ENCODE results near the gene GRHL1.

DNA sequence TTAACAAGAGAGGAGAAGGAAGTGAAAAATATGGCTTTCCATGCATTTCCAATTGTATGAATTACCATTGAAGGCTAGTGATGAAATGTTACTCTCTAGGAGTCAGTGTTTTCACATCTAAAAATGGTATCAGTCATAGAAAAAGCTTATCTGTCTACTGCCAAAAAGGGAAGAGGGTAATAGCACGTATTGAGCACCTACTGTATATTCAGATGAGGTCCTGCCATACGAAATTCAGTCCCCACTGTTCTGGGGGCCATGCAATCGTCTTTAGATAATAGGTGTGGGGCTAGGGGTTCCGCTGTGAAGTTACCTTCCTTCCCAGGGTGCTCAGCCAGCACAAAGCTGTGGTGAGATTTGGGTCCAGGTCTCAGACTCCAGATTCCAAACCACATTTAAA, 14.2 kb upstream of the GRHL1 start:
- TF ChIP-seq, protein P1, sequence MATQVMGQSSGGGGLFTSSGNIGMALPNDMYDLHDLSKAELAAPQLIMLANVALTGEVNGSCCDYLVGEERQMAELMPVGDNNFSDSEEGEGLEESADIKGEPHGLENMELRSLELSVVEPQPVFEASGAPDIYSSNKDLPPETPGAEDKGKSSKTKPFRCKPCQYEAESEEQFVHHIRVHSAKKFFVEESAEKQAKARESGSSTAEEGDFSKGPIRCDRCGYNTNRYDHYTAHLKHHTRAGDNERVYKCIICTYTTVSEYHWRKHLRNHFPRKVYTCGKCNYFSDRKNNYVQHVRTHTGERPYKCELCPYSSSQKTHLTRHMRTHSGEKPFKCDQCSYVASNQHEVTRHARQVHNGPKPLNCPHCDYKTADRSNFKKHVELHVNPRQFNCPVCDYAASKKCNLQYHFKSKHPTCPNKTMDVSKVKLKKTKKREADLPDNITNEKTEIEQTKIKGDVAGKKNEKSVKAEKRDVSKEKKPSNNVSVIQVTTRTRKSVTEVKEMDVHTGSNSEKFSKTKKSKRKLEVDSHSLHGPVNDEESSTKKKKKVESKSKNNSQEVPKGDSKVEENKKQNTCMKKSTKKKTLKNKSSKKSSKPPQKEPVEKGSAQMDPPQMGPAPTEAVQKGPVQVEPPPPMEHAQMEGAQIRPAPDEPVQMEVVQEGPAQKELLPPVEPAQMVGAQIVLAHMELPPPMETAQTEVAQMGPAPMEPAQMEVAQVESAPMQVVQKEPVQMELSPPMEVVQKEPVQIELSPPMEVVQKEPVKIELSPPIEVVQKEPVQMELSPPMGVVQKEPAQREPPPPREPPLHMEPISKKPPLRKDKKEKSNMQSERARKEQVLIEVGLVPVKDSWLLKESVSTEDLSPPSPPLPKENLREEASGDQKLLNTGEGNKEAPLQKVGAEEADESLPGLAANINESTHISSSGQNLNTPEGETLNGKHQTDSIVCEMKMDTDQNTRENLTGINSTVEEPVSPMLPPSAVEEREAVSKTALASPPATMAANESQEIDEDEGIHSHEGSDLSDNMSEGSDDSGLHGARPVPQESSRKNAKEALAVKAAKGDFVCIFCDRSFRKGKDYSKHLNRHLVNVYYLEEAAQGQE (IDR thresholded peaks at IDR 0.05; ENCODE audit: unreplicated experiment): no peak
- TF ChIP-seq, protein P2, sequence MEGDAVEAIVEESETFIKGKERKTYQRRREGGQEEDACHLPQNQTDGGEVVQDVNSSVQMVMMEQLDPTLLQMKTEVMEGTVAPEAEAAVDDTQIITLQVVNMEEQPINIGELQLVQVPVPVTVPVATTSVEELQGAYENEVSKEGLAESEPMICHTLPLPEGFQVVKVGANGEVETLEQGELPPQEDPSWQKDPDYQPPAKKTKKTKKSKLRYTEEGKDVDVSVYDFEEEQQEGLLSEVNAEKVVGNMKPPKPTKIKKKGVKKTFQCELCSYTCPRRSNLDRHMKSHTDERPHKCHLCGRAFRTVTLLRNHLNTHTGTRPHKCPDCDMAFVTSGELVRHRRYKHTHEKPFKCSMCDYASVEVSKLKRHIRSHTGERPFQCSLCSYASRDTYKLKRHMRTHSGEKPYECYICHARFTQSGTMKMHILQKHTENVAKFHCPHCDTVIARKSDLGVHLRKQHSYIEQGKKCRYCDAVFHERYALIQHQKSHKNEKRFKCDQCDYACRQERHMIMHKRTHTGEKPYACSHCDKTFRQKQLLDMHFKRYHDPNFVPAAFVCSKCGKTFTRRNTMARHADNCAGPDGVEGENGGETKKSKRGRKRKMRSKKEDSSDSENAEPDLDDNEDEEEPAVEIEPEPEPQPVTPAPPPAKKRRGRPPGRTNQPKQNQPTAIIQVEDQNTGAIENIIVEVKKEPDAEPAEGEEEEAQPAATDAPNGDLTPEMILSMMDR (conservative IDR thresholded peaks at IDR 0.05; ENCODE audit: low read depth in 2 of 2): no peak
- no peak for TF ChIP-seq EZH2 (IDR thresholded peaks at IDR 0.05; ENCODE audit: low read depth, unreplicated experiment)
- TF ChIP-seq POLR2AphosphoS5 (IDR thresholded peaks at IDR 0.05; ENCODE audit: low read depth): no peak
- TF ChIP-seq EZH2phosphoT487 (IDR thresholded peaks at IDR 0.05; ENCODE audit: unreplicated experiment): no peak
- no peak for TF ChIP-seq ZNF114 (CRISPR knock-in tag; IDR thresholded peaks at IDR 0.05)
- TF ChIP-seq, protein P3, sequence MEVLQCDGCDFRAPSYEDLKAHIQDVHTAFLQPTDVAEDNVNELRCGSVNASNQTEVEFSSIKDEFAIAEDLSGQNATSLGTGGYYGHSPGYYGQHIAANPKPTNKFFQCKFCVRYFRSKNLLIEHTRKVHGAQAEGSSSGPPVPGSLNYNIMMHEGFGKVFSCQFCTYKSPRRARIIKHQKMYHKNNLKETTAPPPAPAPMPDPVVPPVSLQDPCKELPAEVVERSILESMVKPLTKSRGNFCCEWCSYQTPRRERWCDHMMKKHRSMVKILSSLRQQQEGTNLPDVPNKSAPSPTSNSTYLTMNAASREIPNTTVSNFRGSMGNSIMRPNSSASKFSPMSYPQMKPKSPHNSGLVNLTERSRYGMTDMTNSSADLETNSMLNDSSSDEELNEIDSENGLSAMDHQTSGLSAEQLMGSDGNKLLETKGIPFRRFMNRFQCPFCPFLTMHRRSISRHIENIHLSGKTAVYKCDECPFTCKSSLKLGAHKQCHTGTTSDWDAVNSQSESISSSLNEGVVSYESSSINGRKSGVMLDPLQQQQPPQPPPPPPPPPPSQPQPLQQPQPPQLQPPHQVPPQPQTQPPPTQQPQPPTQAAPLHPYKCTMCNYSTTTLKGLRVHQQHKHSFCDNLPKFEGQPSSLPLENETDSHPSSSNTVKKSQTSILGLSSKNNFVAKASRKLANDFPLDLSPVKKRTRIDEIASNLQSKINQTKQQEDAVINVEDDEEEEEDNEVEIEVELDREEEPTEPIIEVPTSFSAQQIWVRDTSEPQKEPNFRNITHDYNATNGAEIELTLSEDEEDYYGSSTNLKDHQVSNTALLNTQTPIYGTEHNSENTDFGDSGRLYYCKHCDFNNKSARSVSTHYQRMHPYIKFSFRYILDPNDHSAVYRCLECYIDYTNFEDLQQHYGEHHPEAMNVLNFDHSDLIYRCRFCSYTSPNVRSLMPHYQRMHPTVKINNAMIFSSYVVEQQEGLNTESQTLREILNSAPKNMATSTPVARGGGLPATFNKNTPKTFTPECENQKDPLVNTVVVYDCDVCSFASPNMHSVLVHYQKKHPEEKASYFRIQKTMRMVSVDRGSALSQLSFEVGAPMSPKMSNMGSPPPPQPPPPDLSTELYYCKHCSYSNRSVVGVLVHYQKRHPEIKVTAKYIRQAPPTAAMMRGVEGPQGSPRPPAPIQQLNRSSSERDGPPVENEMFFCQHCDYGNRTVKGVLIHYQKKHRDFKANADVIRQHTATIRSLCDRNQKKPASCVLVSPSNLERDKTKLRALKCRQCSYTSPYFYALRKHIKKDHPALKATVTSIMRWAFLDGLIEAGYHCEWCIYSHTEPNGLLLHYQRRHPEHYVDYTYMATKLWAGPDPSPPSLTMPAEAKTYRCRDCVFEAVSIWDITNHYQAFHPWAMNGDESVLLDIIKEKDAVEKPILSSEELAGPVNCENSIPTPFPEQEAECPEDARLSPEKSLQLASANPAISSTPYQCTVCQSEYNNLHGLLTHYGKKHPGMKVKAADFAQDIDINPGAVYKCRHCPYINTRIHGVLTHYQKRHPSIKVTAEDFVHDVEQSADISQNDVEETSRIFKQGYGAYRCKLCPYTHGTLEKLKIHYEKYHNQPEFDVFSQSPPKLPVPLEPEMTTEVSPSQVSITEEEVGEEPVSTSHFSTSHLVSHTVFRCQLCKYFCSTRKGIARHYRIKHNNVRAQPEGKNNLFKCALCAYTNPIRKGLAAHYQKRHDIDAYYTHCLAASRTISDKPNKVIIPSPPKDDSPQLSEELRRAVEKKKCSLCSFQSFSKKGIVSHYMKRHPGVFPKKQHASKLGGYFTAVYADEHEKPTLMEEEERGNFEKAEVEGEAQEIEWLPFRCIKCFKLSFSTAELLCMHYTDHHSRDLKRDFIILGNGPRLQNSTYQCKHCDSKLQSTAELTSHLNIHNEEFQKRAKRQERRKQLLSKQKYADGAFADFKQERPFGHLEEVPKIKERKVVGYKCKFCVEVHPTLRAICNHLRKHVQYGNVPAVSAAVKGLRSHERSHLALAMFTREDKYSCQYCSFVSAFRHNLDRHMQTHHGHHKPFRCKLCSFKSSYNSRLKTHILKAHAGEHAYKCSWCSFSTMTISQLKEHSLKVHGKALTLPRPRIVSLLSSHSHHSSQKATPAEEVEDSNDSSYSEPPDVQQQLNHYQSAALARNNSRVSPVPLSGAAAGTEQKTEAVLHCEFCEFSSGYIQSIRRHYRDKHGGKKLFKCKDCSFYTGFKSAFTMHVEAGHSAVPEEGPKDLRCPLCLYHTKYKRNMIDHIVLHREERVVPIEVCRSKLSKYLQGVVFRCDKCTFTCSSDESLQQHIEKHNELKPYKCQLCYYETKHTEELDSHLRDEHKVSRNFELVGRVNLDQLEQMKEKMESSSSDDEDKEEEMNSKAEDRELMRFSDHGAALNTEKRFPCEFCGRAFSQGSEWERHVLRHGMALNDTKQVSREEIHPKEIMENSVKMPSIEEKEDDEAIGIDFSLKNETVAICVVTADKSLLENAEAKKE (CRISPR knock-in tag; IDR thresholded peaks at IDR 0.05): no peak
- TF ChIP-seq JUNB (IDR thresholded peaks at IDR 0.05; ENCODE audit: unreplicated experiment): no peak
- no peak for TF ChIP-seq ZNF331 (CRISPR knock-in tag; IDR thresholded peaks at IDR 0.05; ENCODE audit: low read depth)
- TF ChIP-seq, protein P4, sequence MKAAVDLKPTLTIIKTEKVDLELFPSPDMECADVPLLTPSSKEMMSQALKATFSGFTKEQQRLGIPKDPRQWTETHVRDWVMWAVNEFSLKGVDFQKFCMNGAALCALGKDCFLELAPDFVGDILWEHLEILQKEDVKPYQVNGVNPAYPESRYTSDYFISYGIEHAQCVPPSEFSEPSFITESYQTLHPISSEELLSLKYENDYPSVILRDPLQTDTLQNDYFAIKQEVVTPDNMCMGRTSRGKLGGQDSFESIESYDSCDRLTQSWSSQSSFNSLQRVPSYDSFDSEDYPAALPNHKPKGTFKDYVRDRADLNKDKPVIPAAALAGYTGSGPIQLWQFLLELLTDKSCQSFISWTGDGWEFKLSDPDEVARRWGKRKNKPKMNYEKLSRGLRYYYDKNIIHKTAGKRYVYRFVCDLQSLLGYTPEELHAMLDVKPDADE (IDR thresholded peaks at IDR 0.05): no peak
